ENCODE data around the gene NAP1L1. TPM values are rescaled to one million over a fixed set of nuclear protein-coding genes. Genes with fewer than 3 reads are reported as not detected.

Gene NAP1L1
- total RNA-seq, 4 donors from 2014 or later: 103 to 279 (median 201) TPM

DNA sequence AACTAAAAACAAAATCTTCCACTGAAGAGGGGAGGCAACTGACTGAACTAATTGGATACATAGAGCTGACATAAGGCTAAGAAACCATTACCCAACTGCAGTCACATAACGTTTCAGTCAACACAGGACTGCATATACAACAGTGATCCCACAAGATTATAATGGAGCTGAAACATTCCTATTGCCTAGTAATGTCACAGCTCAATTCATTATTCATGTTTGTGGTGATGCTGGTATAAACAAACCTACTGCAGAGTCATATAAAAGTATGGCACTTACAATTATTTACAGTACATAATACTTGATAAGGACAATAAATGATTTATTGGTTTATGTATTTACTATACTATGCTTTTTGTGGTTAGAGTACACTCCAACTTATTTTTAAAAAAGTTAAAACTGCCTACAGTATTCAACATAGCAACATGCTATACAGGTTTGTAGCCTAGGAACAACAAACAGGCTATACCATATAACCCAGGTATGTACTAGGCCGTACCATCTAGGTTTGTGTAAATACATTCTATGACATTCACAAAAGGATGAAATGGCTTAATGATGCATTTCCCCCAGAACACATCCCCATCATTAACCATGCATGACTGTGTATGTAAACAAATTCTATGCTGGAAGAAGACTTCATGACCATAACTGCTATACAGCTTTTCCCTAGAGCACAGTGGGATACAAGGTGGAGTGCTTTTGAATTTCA is 4.3 kb downstream of the NAP1L1 start:
- H3K27ac ChIP-seq: no peak overlapping the region
- 60 to 66% methylated on average over 2 of the region's 2 CpGs for WGBS, 2 donors
- H3K4me1 ChIP-seq: peaks cover 0 to 56% (median 20%) of the 10 kb centered on the region in 3 donors
- intact Hi-C loops (cut with DNase I): no loop called here
- no peak overlapping the region for H3K4me3 ChIP-seq
- H3K9me3 ChIP-seq: peaks cover 0 to 5% (median 0%) of the 10 kb centered on the region in 3 donors
- no peak for DNase-seq
- no peaks in the 10 kb centered on the region for H3K27me3 ChIP-seq
- no peak for TF ChIP-seq POLR2A (IDR thresholded peaks at IDR 0.05)
- TF ChIP-seq, protein P1, sequence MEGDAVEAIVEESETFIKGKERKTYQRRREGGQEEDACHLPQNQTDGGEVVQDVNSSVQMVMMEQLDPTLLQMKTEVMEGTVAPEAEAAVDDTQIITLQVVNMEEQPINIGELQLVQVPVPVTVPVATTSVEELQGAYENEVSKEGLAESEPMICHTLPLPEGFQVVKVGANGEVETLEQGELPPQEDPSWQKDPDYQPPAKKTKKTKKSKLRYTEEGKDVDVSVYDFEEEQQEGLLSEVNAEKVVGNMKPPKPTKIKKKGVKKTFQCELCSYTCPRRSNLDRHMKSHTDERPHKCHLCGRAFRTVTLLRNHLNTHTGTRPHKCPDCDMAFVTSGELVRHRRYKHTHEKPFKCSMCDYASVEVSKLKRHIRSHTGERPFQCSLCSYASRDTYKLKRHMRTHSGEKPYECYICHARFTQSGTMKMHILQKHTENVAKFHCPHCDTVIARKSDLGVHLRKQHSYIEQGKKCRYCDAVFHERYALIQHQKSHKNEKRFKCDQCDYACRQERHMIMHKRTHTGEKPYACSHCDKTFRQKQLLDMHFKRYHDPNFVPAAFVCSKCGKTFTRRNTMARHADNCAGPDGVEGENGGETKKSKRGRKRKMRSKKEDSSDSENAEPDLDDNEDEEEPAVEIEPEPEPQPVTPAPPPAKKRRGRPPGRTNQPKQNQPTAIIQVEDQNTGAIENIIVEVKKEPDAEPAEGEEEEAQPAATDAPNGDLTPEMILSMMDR (IDR thresholded peaks at IDR 0.05): no peak
- peaks cover 0 to 20% (median 0%) of the 10 kb centered on the region in 3 donors for H3K36me3 ChIP-seq

GRCh38 chr12:76078748-76079147 is 5.7 kb downstream of the NAP1L1 start:
- no peak overlapping the region for H3K27ac ChIP-seq
- no peak overlapping the region for H3K4me3 ChIP-seq
- intact Hi-C loops (cut with DNase I): no loop called here
- no peak for DNase-seq
- peaks cover 0 to 56% (median 20%) of the 10 kb centered on the region in 3 donors for H3K4me1 ChIP-seq
- WGBS, 2 donors: 83 to 84% methylated on average over 2 of the region's 2 CpGs
- no peak for TF ChIP-seq POLR2A (IDR thresholded peaks at IDR 0.05)
- TF ChIP-seq, protein P1 (IDR thresholded peaks at IDR 0.05): no peak
- H3K9me3 ChIP-seq: peaks cover 0 to 5% (median 0%) of the 10 kb centered on the region in 3 donors
- H3K27me3 ChIP-seq: no peaks in the 10 kb centered on the region
- peaks cover 0 to 20% (median 0%) of the 10 kb centered on the region in 3 donors for H3K36me3 ChIP-seq

DNA sequence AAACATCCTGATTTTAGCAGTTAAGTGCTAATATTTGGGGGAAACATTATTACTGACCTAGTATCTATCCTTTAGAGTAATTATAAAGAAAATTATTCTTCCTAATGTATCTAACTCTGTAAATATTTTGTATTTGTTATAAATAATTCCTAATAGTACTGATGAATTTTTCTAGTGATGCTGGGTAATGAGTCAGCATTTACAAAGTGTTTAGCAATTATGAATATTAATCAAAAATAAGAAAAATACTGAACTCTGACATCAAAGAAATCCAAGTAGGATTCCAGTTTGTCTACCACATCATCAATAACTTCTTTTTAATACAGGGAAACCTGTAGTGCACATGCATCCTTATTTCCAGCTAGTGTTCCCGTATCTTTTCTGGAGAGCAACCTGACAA is 9.0 kb downstream of the NAP1L1 start:
- Histone ChIP-seq H3K4me1 (peaks cover 0 to 38% (median 5%) of the 10 kb centered on the region in 3 donors), H3K36me3 (peaks cover 0 to 39% (median 0%) of the 10 kb centered on the region in 3 donors), H3K27ac (no peak overlapping the region), H3K9me3 (peaks cover 0 to 5% (median 0%) of the 10 kb centered on the region in 3 donors), H3K4me3 (no peak overlapping the region), H3K27me3 (no peaks in the 10 kb centered on the region)
- no peak for DNase-seq
- 83 to 86% methylated on average over 1 of the region's 1 CpG for WGBS, 2 donors
- intact Hi-C loops (cut with DNase I): no loop called here
- no peak for TF ChIP-seq POLR2A (IDR thresholded peaks at IDR 0.05)
- TF ChIP-seq, protein P1 (IDR thresholded peaks at IDR 0.05): no peak

GRCh38 chr12:76074701-76075336 is 9.7 kb downstream of the NAP1L1 start:
- Histone ChIP-seq H3K4me3 (no peak overlapping the region), H3K36me3 (peaks cover 0 to 39% (median 0%) of the 10 kb centered on the region in 3 donors), H3K9me3 (peaks cover 0 to 5% (median 0%) of the 10 kb centered on the region in 3 donors), H3K4me1 (peaks cover 0 to 38% (median 5%) of the 10 kb centered on the region in 3 donors), H3K27ac (no peak overlapping the region), H3K27me3 (no peaks in the 10 kb centered on the region)
- no peak for DNase-seq
- intact Hi-C loops (cut with DNase I): no loop called here
- 30 to 59% methylated on average over 1 of the region's 1 CpG for WGBS, 2 donors
- no peak for TF ChIP-seq POLR2A (IDR thresholded peaks at IDR 0.05)
- TF ChIP-seq, protein P1 (IDR thresholded peaks at IDR 0.05): no peak

DNA sequence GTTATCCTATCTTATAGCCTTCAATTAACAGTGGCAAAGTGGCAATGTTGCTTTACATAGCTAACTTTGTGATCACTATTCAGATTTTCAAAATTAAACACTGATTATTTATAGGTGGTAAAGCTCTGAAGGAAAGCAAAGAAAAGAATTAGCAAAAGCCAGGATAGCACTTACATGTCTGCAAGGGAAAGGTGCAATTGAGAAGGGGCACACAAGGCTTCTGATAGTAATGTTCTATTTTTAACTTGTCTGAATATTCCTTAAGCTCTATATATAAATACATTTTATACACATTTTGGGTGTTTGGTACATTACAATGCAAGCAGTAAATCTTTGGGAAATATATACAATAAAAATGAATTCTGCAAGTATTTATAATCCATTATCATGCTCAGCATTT is 10.9 kb downstream of the NAP1L1 start:
- no peaks in the 10 kb centered on the region for H3K27me3 ChIP-seq
- no peak overlapping the region for H3K4me3 ChIP-seq
- no peaks in the 10 kb centered on the region for H3K9me3 ChIP-seq
- peaks cover 0 to 42% (median 5%) of the 10 kb centered on the region in 3 donors for H3K4me1 ChIP-seq
- H3K27ac ChIP-seq: no peak overlapping the region
- intact Hi-C loops (cut with DNase I): no loop called here
- peaks cover 0 to 35% (median 0%) of the 10 kb centered on the region in 3 donors for H3K36me3 ChIP-seq
- DNase-seq: no peak
- TF ChIP-seq, protein P1 (IDR thresholded peaks at IDR 0.05): no peak
- TF ChIP-seq POLR2A (IDR thresholded peaks at IDR 0.05): no peak
